Right hindlimb (tissue), 1 donor: ENCODE data around the gene CCBE1.
A peak's percentile ranks its signal among the peaks of the same experiment; 100 is the strongest.

Source experiments
- DNase-seq: peaks from one replicate; pipeline ENCODE4 v3.0.0-alpha.2; 2018

Gene CCBE1

GRCh38 chr18:59481436-59481835 lies 215.8 kb downstream of the CCBE1 start:
- no peak for DNase-seq

- no peak for DNase-seq
Measured at GRCh38 chr18:59479776-59480175, 217.4 kb downstream of the CCBE1 start.

- no peak for DNase-seq
Measured at GRCh38 chr18:59478591-59478990, 218.6 kb downstream of the CCBE1 start.

- no peak for DNase-seq
Measured at GRCh38 chr18:59477849-59478248, 219.4 kb downstream of the CCBE1 start.

GRCh38 chr18:59470561-59471121 lies 226.6 kb downstream of the CCBE1 start:
- no peak for DNase-seq

- no peak for DNase-seq
Measured at GRCh38 chr18:59469463-59470180, 227.6 kb downstream of the CCBE1 start.

GRCh38 chr18:59468821-59469220 lies 228.4 kb downstream of the CCBE1 start:
- no peak for DNase-seq

GRCh38 chr18:59467497-59467896 lies 229.7 kb downstream of the CCBE1 start:
- no peak for DNase-seq

- DNase-seq = no peak
Measured at GRCh38 chr18:59466980-59467379, 230.2 kb downstream of the CCBE1 start.

GRCh38 chr18:59464486-59464885 lies 232.7 kb downstream of the CCBE1 start:
- DNase-seq = no peak

GRCh38 chr18:59461171-59461570 lies 236.1 kb downstream of the CCBE1 start:
- no peak for DNase-seq

GRCh38 chr18:59460072-59460420 lies 237.2 kb downstream of the CCBE1 start:
- no peak for DNase-seq

GRCh38 chr18:59459369-59460071 lies 237.7 kb downstream of the CCBE1 start:
- DNase-seq = no peak

GRCh38 chr18:59458575-59458974 lies 238.6 kb downstream of the CCBE1 start:
- DNase-seq = no peak

GRCh38 chr18:59456657-59457056 lies 240.6 kb downstream of the CCBE1 start:
- no peak for DNase-seq

GRCh38 chr18:59455728-59456276 lies 241.4 kb downstream of the CCBE1 start:
- DNase-seq = no peak

GRCh38 chr18:59454909-59455727 lies 242.1 kb downstream of the CCBE1 start:
- DNase-seq = peak; percentile 26

GRCh38 chr18:59453468-59453961 lies 243.7 kb downstream of the CCBE1 start:
- DNase-seq = no peak

- DNase-seq = no peak
Measured at GRCh38 chr18:59451963-59452362, 245.3 kb downstream of the CCBE1 start.

GRCh38 chr18:59451073-59451472 lies 246.2 kb downstream of the CCBE1 start:
- no peak for DNase-seq

GRCh38 chr18:59448546-59448945 lies 248.7 kb downstream of the CCBE1 start:
- DNase-seq = no peak

- DNase-seq = peak; percentile 48
Measured at GRCh38 chr18:59446012-59446411, 251.2 kb downstream of the CCBE1 start.
